Fibroblast of mammary gland (primary cell): ENCODE results near the gene VTI1A.
"Not testable (repeated sequence)": the region's sequence is repeated elsewhere in the genome, so short reads cannot be mapped to it uniquely, and the experiment has no call there.

Source experiments
- DNase-seq: peaks from one replicate; pipeline ENCODE4 v3.0.0-alpha.2; 2010; ENCODE audit warnings: low read depth
- H3K4me3 ChIP-seq: 2 replicates; pipeline ENCODE4 v1.5.1; 2011; ENCODE audit warnings: low read depth, mild to moderate bottlenecking, low read length, moderate library complexity; ENCODE audit not compliant: control insufficient read depth
- CTCF ChIP-seq: conservative IDR thresholded peaks from 2 replicates; pipeline ENCODE4 v1.5.1; 2011; ENCODE audit warnings: low read depth, low read length, inconsistent platforms; ENCODE audit not compliant: control insufficient read depth, insufficient read depth

VTI1A gene

DNA sequence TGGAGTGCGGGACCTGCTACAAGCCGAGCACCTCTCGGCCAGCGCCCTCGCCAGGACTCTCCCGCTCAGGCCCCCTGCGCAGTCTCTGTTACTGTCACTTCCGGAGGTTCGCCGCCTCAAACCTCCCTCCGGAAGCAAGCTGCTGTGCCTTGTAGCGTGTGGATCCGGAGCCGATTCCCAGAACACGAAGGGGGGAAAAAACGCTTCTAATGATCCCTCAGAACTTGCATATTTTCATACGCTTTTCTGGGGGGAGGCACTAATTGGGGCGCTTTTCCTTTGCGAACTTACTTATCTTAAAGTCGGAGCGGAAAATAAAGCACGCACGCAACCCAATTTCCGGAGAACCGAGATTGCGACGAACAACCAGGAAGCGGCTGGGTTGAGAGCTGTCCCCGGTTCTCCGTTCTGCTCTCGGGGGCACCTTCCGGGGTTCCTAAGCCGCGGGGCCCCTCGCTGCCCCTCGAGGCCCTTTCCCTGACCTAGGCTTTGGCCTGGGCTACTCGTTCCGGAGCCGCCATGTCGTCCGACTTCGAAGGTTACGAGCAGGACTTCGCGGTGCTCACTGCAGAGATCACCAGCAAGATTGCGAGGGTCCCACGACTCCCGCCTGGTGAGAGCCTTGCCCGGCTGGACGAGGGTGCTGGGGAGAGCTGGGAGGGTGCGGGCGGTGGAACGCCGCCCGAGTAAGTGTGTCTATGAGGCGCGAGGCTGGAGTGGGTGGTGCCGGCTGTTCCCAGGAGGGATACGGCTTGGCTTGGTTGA is at the start of gene VTI1A, which contains the start of gene ZDHHC6:
VTI1A (plus strand) TSS at position 361 of the 765 bp plus-strand sequence; CDS start at position 520, 159 bp downstream.
ZDHHC6 (minus strand) TSS at position 60 of the 765 bp plus-strand sequence. CDS start 1,478 bp downstream, outside the sequence.
- peak; percentile 23 for TF ChIP-seq CTCF
- DNase-seq = peak; percentile 80
- H3K4me3 ChIP-seq = peak within 1 kb of the TSS; percentile 98

DNA sequence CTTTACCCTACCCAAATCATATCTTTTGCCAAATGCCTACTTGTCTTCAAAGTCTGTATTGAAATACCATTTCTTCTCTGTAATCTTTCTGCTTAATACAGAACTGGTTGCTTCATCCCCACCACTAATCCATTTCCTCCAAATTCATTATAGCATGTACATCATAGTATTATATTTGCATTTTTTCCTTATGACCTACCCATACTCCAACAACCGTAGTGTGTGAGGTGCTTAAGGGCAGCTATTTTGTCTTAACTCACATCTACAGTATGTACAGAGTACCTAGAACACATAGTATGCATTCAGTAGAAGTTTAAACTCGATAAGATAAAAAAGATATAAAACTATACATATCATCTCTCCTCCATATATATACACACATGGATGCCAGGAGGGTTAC is 49.4 kb upstream of the VTI1A start:
- DNase-seq = no peak
- TF ChIP-seq CTCF = no peak
- H3K4me3 ChIP-seq = no peak overlapping the region

GRCh38 chr10:112402917-112403316 is 44.1 kb upstream of the VTI1A start:
- no peak for DNase-seq
- H3K4me3 ChIP-seq = no peak overlapping the region
- TF ChIP-seq CTCF = no peak

DNA sequence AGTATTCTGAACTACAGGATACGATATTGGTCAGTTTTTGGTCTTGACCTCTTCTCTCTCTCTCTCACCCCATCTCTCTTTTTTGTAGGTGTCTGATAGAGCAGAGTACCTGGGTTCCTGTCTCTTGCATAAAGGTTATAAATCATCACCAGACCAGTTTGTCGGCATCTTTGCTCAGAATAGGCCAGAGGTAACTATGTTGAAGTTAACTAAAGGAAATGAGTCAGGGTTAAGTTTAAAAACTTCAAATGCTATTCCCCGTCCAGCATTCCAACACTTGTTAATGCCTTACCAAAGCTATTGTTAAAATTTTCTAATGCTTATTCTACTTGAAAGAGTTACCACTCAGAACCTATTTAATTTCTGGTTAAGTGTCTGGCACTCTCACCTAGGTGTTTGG is 42.4 kb upstream of the VTI1A start:
- DNase-seq = no peak
- H3K4me3 ChIP-seq = no peak overlapping the region
- TF ChIP-seq CTCF = no peak

- not testable (repeated sequence) for DNase-seq, H3K4me3 ChIP-seq
Observed at GRCh38 chr10:112406806-112407205, 40.2 kb upstream of the VTI1A start.

- no peak for DNase-seq
- no peak overlapping the region for H3K4me3 ChIP-seq
- TF ChIP-seq CTCF = no peak
Observed at GRCh38 chr10:112407696-112408095, 39.3 kb upstream of the VTI1A start.

GRCh38 chr10:112409299-112409698 is 37.7 kb upstream of the VTI1A start:
- DNase-seq = no peak
- H3K4me3 ChIP-seq = no peak overlapping the region
- no peak for TF ChIP-seq CTCF
